Nephron progenitor cell (in vitro differentiated cells): ENCODE data around the gene TMEM207.

Experiments used
- DNase-seq: peaks from one replicate; pipeline ENCODE4 v3.0.0; 2021
- H3K27ac Mint-ChIP-seq: 2 replicates; pipeline ENCODE4 v1.8.0; 2021; ENCODE audit warnings: mild to moderate bottlenecking, moderate library complexity, mixed read lengths
- H3K27me3 Mint-ChIP-seq: 2 replicates; pipeline ENCODE4 v1.8.0; 2021; ENCODE audit warnings: mild to moderate bottlenecking, low read depth, mixed read lengths; ENCODE audit not compliant: poor library complexity
- H3K36me3 Mint-ChIP-seq: 2 replicates; pipeline ENCODE4 v1.8.0; 2021; ENCODE audit warnings: low read depth, mixed read lengths
- H3K4me1 Mint-ChIP-seq: 2 replicates; pipeline ENCODE4 v1.8.0; 2021; ENCODE audit warnings: mixed read lengths
- H3K4me3 Mint-ChIP-seq: 2 replicates; pipeline ENCODE4 v1.8.0; 2021; ENCODE audit warnings: mild to moderate bottlenecking, moderate library complexity, mixed read lengths
- H3K9me3 Mint-ChIP-seq: 2 replicates; pipeline ENCODE4 v1.8.0; 2021; ENCODE audit warnings: mild to moderate bottlenecking, moderate library complexity, mixed read lengths
- CTCF ChIP-seq: fragments of 200-600 bp; sonication (generic); IDR thresholded peaks from 2 replicates; pipeline ENCODE4 v1.5.0; 2021; ENCODE audit warnings: antibody characterized with exemption

Gene TMEM207

GRCh38 chr3:190382082-190382481 is 67.6 kb downstream of the TMEM207 start:
- no peaks in the 10 kb centered on the region for H3K27me3 Mint-ChIP-seq

GRCh38 chr3:190381441-190381840 is 68.3 kb downstream of the TMEM207 start:
- Mint-ChIP-seq H3K4me1 (peaks cover 6% of the 10 kb centered on the region), H3K9me3 (no peaks in the 10 kb centered on the region), H3K36me3 (no peaks in the 10 kb centered on the region), H3K27me3 (no peaks in the 10 kb centered on the region), H3K27ac (no peak overlapping the region), H3K4me3 (no peak overlapping the region)
- TF ChIP-seq CTCF = no peak
- no peak for DNase-seq

More at GRCh38 chr3:190382082-190382481, 67.6 kb downstream of the TMEM207 start:
- no peak for TF ChIP-seq CTCF
- Mint-ChIP-seq H3K27ac (no peak overlapping the region), H3K4me1 (peaks cover under 1% of the 10 kb centered on the region), H3K9me3 (no peaks in the 10 kb centered on the region), H3K4me3 (no peak overlapping the region), H3K36me3 (no peaks in the 10 kb centered on the region)
- DNase-seq = no peak

- no peak overlapping the region for H3K4me3 Mint-ChIP-seq
- DNase-seq = no peak
- H3K9me3 Mint-ChIP-seq = no peaks in the 10 kb centered on the region
- no peaks in the 10 kb centered on the region for H3K27me3 Mint-ChIP-seq
- no peak overlapping the region for H3K27ac Mint-ChIP-seq
- H3K36me3 Mint-ChIP-seq = no peaks in the 10 kb centered on the region
- TF ChIP-seq CTCF = no peak
- H3K4me1 Mint-ChIP-seq = peaks cover 17% of the 10 kb centered on the region
Measured at GRCh38 chr3:190380184-190380583, 69.5 kb downstream of the TMEM207 start.
